CD8-positive, alpha-beta memory T cell (primary cell): ENCODE measurements around the gene UBE3B. TPM values are rescaled to one million over a fixed set of nuclear protein-coding genes. Genes with fewer than 3 reads are reported as not detected.

Source experiments
- CTCF ChIA-PET: fragments of 350-600 bp; sonication (Branson Sonifier 250); formaldehyde crosslinking; loops from one replicate; lab custom pipeline; 2021; ENCODE audit warnings: antibody characterized with exemption; lab: Charles Lee
- POLR2A ChIA-PET: fragments of 350-600 bp; sonication (Branson Sonifier 250); formaldehyde crosslinking; loops from one replicate; lab custom pipeline; 2021; ENCODE audit warnings: antibody characterized with exemption; lab: Charles Lee
- DNase-seq, 5 donors: peaks; one replicate each; pipeline versions ENCODE4 v3.0.0 to v3.0.0-alpha.2; 2020 to 2022; ENCODE audit warnings: mixed read lengths in 1 of 5
- H3K27ac ChIP-seq: one replicate; pipeline ENCODE4 v1.7.0; 2013; ENCODE audit warnings: low read depth, mild to moderate bottlenecking, low read length, moderate library complexity
- H3K27me3 ChIP-seq: 2 replicates; pipeline ENCODE4 v1.7.0; 2013; ENCODE audit warnings: low read length, mild to moderate bottlenecking; ENCODE audit not compliant: insufficient read depth, poor library complexity, severe bottlenecking
- H3K36me3 ChIP-seq: 2 replicates; pipeline ENCODE4 v1.7.0; 2013; ENCODE audit warnings: mild to moderate bottlenecking, low read length, moderate library complexity; ENCODE audit not compliant: insufficient read depth
- H3K4me1 ChIP-seq: 2 replicates; pipeline ENCODE4 v1.7.0; 2013; ENCODE audit warnings: mild to moderate bottlenecking, low read length, moderate library complexity; ENCODE audit not compliant: insufficient read depth
- H3K4me3 ChIP-seq: 2 replicates; pipeline ENCODE4 v1.7.0; 2013; ENCODE audit warnings: mild to moderate bottlenecking, low read length
- H3K9me3 ChIP-seq: 2 replicates; pipeline ENCODE4 v1.7.0; 2013; ENCODE audit warnings: mild to moderate bottlenecking, low read length
- H3K27ac Mint-ChIP-seq, 8 donors: one replicate each; pipeline ENCODE4 v1.8.0; 2020 to 2021; ENCODE audit warnings: mixed read lengths in 8 of 8, mild to moderate bottlenecking in 6 of 8, inconsistent platforms in 3 of 8, moderate library complexity in 3 of 8
- H3K27me3 Mint-ChIP-seq, 2 donors: one replicate each; pipeline ENCODE4 v1.8.0; 2020 to 2021; ENCODE audit warnings: mixed read lengths in 2 of 2, mild to moderate bottlenecking in 1 of 2, moderate library complexity in 1 of 2
- H3K36me3 Mint-ChIP-seq, 3 donors: one replicate each; pipeline ENCODE4 v1.8.0; 2020 to 2021; ENCODE audit warnings: mixed read lengths in 3 of 3, inconsistent platforms in 1 of 3, mild to moderate bottlenecking in 1 of 3
- H3K4me1 Mint-ChIP-seq, 3 donors: one replicate each; pipeline ENCODE4 v1.8.0; 2020 to 2021; ENCODE audit warnings: mixed read lengths in 3 of 3, inconsistent platforms in 1 of 3, mild to moderate bottlenecking in 1 of 3
- H3K4me3 Mint-ChIP-seq, 7 donors: one replicate each; pipeline ENCODE4 v1.8.0; 2020 to 2021; ENCODE audit warnings: mixed read lengths in 7 of 7, mild to moderate bottlenecking in 6 of 7, moderate library complexity in 4 of 7, inconsistent platforms in 2 of 7
- H3K9me3 Mint-ChIP-seq, 5 donors: one replicate each; pipeline ENCODE4 v1.8.0; 2020 to 2022; ENCODE audit warnings: mixed read lengths in 5 of 5, mild to moderate bottlenecking in 3 of 5, moderate library complexity in 2 of 5, inconsistent platforms in 1 of 5
- polyA plus RNA-seq: library from polyadenylated mRNA; unstranded; fragments of 300-500 nt; fragmentation: Illumina TruSeq; gene quantifications from one replicate; pipeline ENCODE4 v1.2.3, GENCODE V29; 2021
- total RNA-seq, 2 experiments: library from RNA; stranded (reverse); gene quantifications; one replicate each; pipeline ENCODE4 v1.2.3, GENCODE V29; 2021

The UBE3B gene
- total and polyA plus RNA-seq, 3 experiments from 2014 or later: 20.8 to 40.2 (median 38.3) TPM

GRCh38 chr12:109494348-109494881 lies 17.0 kb downstream of the UBE3B start:
- no peaks in the 10 kb centered on the region for H3K9me3 Mint-ChIP-seq
- H3K36me3 ChIP-seq: peaks cover 29% of the 10 kb centered on the region
- H3K27ac Mint-ChIP-seq: peak overlapping the region in 1 of 8 donors; percentile 25
- DNase-seq: no peak
- peaks cover 15 to 89% (median 24%) of the 10 kb centered on the region in 3 donors for H3K36me3 Mint-ChIP-seq
- CTCF ChIA-PET: no interaction called here
- no peaks in the 10 kb centered on the region for H3K9me3 ChIP-seq
- no peak overlapping the region for H3K4me3 Mint-ChIP-seq
- POLR2A ChIA-PET: interaction anchor here (0.7 kb wide), 1 partner anchor 1562 kb away, joined by 3 read pairs; no protein-coding TSS in a partner anchor
- no peaks in the 10 kb centered on the region for H3K4me1 Mint-ChIP-seq
- H3K4me3 ChIP-seq: no peak overlapping the region
- H3K27ac ChIP-seq: no peak overlapping the region
- no peaks in the 10 kb centered on the region for H3K4me1 ChIP-seq
- no peaks in the 10 kb centered on the region for H3K27me3 ChIP-seq
- H3K27me3 Mint-ChIP-seq: peaks cover 0 to 1% of the 10 kb centered on the region in 2 donors

DNA sequence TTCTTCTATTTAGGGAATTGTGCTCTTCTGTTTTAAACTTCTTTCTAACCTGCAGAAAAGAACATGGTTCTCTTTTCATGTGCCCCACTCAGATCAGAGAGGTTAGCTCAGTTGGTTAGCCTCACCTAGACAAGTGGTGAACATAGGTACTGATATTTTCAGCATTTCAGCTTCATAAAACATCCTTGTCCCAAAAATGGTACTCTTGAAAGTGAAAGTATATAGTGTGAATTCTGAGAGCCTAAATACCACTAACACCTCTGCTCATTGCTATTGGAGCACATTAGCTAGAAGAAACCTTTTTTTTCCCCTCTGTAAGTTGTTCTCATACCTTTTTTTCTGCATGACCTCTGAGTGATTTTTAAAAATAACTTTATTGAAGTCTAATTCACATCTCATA lies 17.6 kb downstream of the UBE3B start:
- Histone ChIP-seq H3K27me3 (no peaks in the 10 kb centered on the region), H3K36me3 (peaks cover 25% of the 10 kb centered on the region), H3K9me3 (no peaks in the 10 kb centered on the region), H3K4me1 (no peaks in the 10 kb centered on the region), H3K27ac (no peak overlapping the region), H3K4me3 (no peak overlapping the region)
- Mint-ChIP-seq H3K36me3 (peaks cover 15 to 89% (median 21%) of the 10 kb centered on the region in 3 donors), H3K27ac (no peak overlapping the region), H3K27me3 (peaks cover 0 to 1% of the 10 kb centered on the region in 2 donors), H3K4me3 (no peak overlapping the region), H3K9me3 (no peaks in the 10 kb centered on the region), H3K4me1 (no peaks in the 10 kb centered on the region)
- POLR2A ChIA-PET: interaction anchor here (0.7 kb wide), 1 partner anchor 1562 kb away, joined by 3 read pairs; no protein-coding TSS in a partner anchor
- DNase-seq: no peak
- CTCF ChIA-PET: no interaction called here

GRCh38 chr12:109496306-109496705 lies 18.9 kb downstream of the UBE3B start:
- peak overlapping the region in 1 of 8 donors; percentile 12 for H3K27ac Mint-ChIP-seq
- no peak for DNase-seq
- H3K4me1 Mint-ChIP-seq: no peaks in the 10 kb centered on the region
- ChIA-PET POLR2A (no interaction called here), CTCF (no interaction called here)
- Histone ChIP-seq H3K9me3 (no peaks in the 10 kb centered on the region), H3K27me3 (no peaks in the 10 kb centered on the region), H3K27ac (no peak overlapping the region), H3K4me3 (no peak overlapping the region), H3K4me1 (no peaks in the 10 kb centered on the region), H3K36me3 (peaks cover 23% of the 10 kb centered on the region)
- H3K4me3 Mint-ChIP-seq: peak overlapping the region in 1 of 7 donors; percentile 6
- no peaks in the 10 kb centered on the region for H3K9me3 Mint-ChIP-seq
- peaks cover 0 to 1% of the 10 kb centered on the region in 2 donors for H3K27me3 Mint-ChIP-seq
- H3K36me3 Mint-ChIP-seq: peaks cover 15 to 90% (median 21%) of the 10 kb centered on the region in 3 donors

GRCh38 chr12:109497675-109498074 lies 20.2 kb downstream of the UBE3B start:
- Histone ChIP-seq H3K36me3 (peaks cover 35% of the 10 kb centered on the region), H3K27ac (no peak overlapping the region), H3K4me3 (no peak overlapping the region), H3K4me1 (no peaks in the 10 kb centered on the region), H3K27me3 (no peaks in the 10 kb centered on the region), H3K9me3 (no peaks in the 10 kb centered on the region)
- H3K4me1 Mint-ChIP-seq: no peaks in the 10 kb centered on the region
- peaks cover 15 to 92% (median 21%) of the 10 kb centered on the region in 3 donors for H3K36me3 Mint-ChIP-seq
- no peaks in the 10 kb centered on the region for H3K9me3 Mint-ChIP-seq
- H3K27me3 Mint-ChIP-seq: peaks cover 0 to 1% of the 10 kb centered on the region in 2 donors
- DNase-seq: no peak
- H3K27ac Mint-ChIP-seq: no peak overlapping the region
- POLR2A ChIA-PET: no interaction called here
- CTCF ChIA-PET: no interaction called here
- H3K4me3 Mint-ChIP-seq: no peak overlapping the region

DNA sequence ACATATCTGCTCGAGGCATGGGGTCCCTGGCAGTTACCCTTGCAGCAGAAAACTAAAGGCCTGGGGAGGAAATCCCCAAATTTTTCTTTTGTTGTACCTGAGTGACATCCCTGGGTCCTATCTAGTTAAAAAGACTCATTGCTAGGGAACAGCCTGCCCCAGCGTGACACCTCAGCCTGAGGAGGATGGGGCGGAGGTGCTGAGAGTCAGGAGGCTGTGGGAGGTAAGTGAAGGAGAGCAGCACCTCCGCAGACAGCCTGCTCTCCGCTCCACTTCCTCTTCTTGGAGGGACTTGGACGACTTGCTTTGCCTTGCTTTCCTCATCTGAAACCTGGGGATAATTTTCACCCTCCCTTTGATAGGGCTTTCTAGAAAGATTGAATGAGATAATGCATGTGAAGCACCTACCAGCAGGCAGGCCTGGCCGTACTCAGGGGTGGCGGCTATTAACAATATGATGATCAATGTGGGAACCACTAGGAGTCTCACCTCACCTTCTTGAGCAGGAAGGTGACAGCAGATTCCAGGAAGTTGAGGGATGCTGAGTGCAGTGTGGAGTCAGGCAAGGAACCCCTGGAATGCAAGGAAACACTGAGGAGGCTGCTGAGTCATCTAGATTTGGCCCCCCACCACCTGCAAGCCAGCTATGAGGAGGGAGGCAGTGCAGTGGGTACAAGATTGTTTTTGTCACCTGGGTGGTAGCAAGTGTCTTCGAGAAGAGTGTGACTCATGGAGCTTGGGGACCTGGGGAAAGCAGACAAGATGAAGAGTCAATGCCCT lies 23.2 kb downstream of the UBE3B start:
- CTCF ChIA-PET: no interaction called here
- H3K36me3 ChIP-seq: peaks cover 42% of the 10 kb centered on the region
- POLR2A ChIA-PET: no interaction called here

GRCh38 chr12:109501299-109501698 lies 23.9 kb downstream of the UBE3B start:
- Histone ChIP-seq H3K36me3 (peaks cover 47% of the 10 kb centered on the region), H3K27ac (no peak overlapping the region), H3K27me3 (no peaks in the 10 kb centered on the region), H3K4me1 (no peaks in the 10 kb centered on the region), H3K4me3 (no peak overlapping the region), H3K9me3 (no peaks in the 10 kb centered on the region)
- Mint-ChIP-seq H3K9me3 (no peaks in the 10 kb centered on the region), H3K27ac (peak overlapping the region in 1 of 8 donors; percentile 64), H3K36me3 (peaks cover 7 to 91% (median 27%) of the 10 kb centered on the region in 3 donors), H3K4me3 (no peak overlapping the region), H3K4me1 (no peaks in the 10 kb centered on the region), H3K27me3 (no peaks in the 10 kb centered on the region)
- CTCF ChIA-PET: no interaction called here
- POLR2A ChIA-PET: no interaction called here
- DNase-seq: no peak

More for the DNA sequence above, 23.2 kb downstream of the UBE3B start:
- no peaks in the 10 kb centered on the region for H3K9me3 Mint-ChIP-seq
- DNase-seq: no peak
- no peak overlapping the region for H3K4me3 Mint-ChIP-seq
- Histone ChIP-seq H3K9me3 (no peaks in the 10 kb centered on the region), H3K27ac (no peak overlapping the region), H3K27me3 (no peaks in the 10 kb centered on the region), H3K4me1 (no peaks in the 10 kb centered on the region), H3K4me3 (no peak overlapping the region)
- H3K4me1 Mint-ChIP-seq: no peaks in the 10 kb centered on the region
- H3K36me3 Mint-ChIP-seq: peaks cover 12 to 93% (median 30%) of the 10 kb centered on the region in 3 donors
- H3K27me3 Mint-ChIP-seq: no peaks in the 10 kb centered on the region
- peak overlapping the region in 1 of 8 donors; percentile 45 for H3K27ac Mint-ChIP-seq

GRCh38 chr12:109502332-109502731 lies 24.9 kb downstream of the UBE3B start:
- CTCF ChIA-PET: no interaction called here
- H3K27ac Mint-ChIP-seq: no peak overlapping the region

GRCh38 chr12:109503611-109504010 lies 26.2 kb downstream of the UBE3B start:
- no peaks in the 10 kb centered on the region for H3K4me1 ChIP-seq
- H3K27ac ChIP-seq: no peak overlapping the region
- no peaks in the 10 kb centered on the region for H3K27me3 Mint-ChIP-seq
- H3K27me3 ChIP-seq: no peaks in the 10 kb centered on the region
- no peak overlapping the region for H3K4me3 ChIP-seq
- CTCF ChIA-PET: no interaction called here
- H3K27ac Mint-ChIP-seq: no peak overlapping the region
- peaks cover 52% of the 10 kb centered on the region for H3K36me3 ChIP-seq
- POLR2A ChIA-PET: no interaction called here
- DNase-seq: no peak
- no peak overlapping the region for H3K4me3 Mint-ChIP-seq
- H3K36me3 Mint-ChIP-seq: peaks cover 4 to 94% (median 21%) of the 10 kb centered on the region in 3 donors
- no peaks in the 10 kb centered on the region for H3K9me3 Mint-ChIP-seq
- no peaks in the 10 kb centered on the region for H3K9me3 ChIP-seq
- no peaks in the 10 kb centered on the region for H3K4me1 Mint-ChIP-seq

More at GRCh38 chr12:109502332-109502731, 24.9 kb downstream of the UBE3B start:
- Histone ChIP-seq H3K9me3 (no peaks in the 10 kb centered on the region), H3K27me3 (no peaks in the 10 kb centered on the region), H3K27ac (no peak overlapping the region), H3K36me3 (peaks cover 50% of the 10 kb centered on the region), H3K4me3 (no peak overlapping the region), H3K4me1 (no peaks in the 10 kb centered on the region)
- Mint-ChIP-seq H3K4me1 (no peaks in the 10 kb centered on the region), H3K27me3 (no peaks in the 10 kb centered on the region), H3K36me3 (peaks cover 7 to 94% (median 26%) of the 10 kb centered on the region in 3 donors), H3K9me3 (no peaks in the 10 kb centered on the region), H3K4me3 (no peak overlapping the region)
- POLR2A ChIA-PET: interaction anchor here (0.7 kb wide), 1 partner anchor 45 kb away, joined by 3 read pairs; no protein-coding TSS in a partner anchor
- DNase-seq: no peak
